ENCODE results near the gene FSTL4. TPM values are rescaled to one million over a fixed set of nuclear protein-coding genes. Genes with fewer than 3 reads are reported as not detected.

The FSTL4 gene
- total and polyA plus RNA-seq, 4 donors, result 0.02 to 0.18 TPM; not detected in 2

- DNase-seq (ENCODE audit: low spot score), result peak; percentile 1
- Histone ChIP-seq H3K9ac (ENCODE audit: low read depth in 1 of 2, low read length in 2 of 2) (no peak overlapping the region), H3K27me3 (ENCODE audit: control insufficient read depth in 4 of 4, insufficient read depth in 4 of 4, low read length in 3 of 4) (no peaks in the 10 kb centered on the region), H3K4me3 (ENCODE audit: low read depth in 1 of 3, low read length in 3 of 3) (no peak overlapping the region), H3K27ac (ENCODE audit: low read depth in 1 of 2, low read length in 2 of 2) (no peak overlapping the region), H3K4me1 (ENCODE audit: control insufficient read depth in 4 of 4, insufficient read depth in 4 of 4, low read length in 3 of 4) (peaks cover 0 to 13% (median 5%) of the 10 kb centered on the region in 4 donors), H3K9me3 (ENCODE audit: control insufficient read depth in 4 of 4, low read length in 3 of 4) (no peaks in the 10 kb centered on the region), H3K36me3 (ENCODE audit: control insufficient read depth in 4 of 4, insufficient read depth in 3 of 4, low read depth in 1 of 4, low read length in 3 of 4) (no peaks in the 10 kb centered on the region)
- 92% methylated on average over 5 of the region's 5 CpGs for WGBS
- no peak for TF ChIP-seq YY1 (IDR thresholded peaks at IDR 0.05)
- no peak for TF ChIP-seq FOXA1 (IDR thresholded peaks at IDR 0.05)
- no peak for TF ChIP-seq HNF4G (IDR thresholded peaks at IDR 0.05)
- no peak for TF ChIP-seq MAX (IDR thresholded peaks at IDR 0.05)
- no peak for TF ChIP-seq REST (IDR thresholded peaks at IDR 0.05)
- no peak for TF ChIP-seq TAF1 (conservative IDR thresholded peaks at IDR 0.05)
- no peak for TF ChIP-seq EGR1 (IDR thresholded peaks at IDR 0.05; ENCODE audit: low read depth in 2 of 2)
- no peak for TF ChIP-seq ATF3 (IDR thresholded peaks at IDR 0.05)
- no peak for TF ChIP-seq ZBTB33 (IDR thresholded peaks at IDR 0.05)
- no peak for TF ChIP-seq FOXA2 (IDR thresholded peaks at IDR 0.05)
- no peak for TF ChIP-seq NR2F2 (IDR thresholded peaks at IDR 0.05)
- no peak for TF ChIP-seq CTCF (IDR thresholded peaks at IDR 0.05; ENCODE audit: low read depth, low read length, missing input control)
Measured at GRCh38 chr5:133508331-133508730, 104.0 kb downstream of the FSTL4 start.

GRCh38 chr5:133506181-133506580, 106.2 kb downstream of the FSTL4 start:
- TF ChIP-seq JUND (IDR thresholded peaks at IDR 0.05) (no peak), HNF4G (IDR thresholded peaks at IDR 0.05) (no peak), RAD21 (IDR thresholded peaks at IDR 0.05) (no peak), REST (IDR thresholded peaks at IDR 0.05) (no peak), EGR1 (IDR thresholded peaks at IDR 0.05; ENCODE audit: low read depth in 2 of 2) (no peak), TAF1 (conservative IDR thresholded peaks at IDR 0.05) (no peak), FOXA2 (IDR thresholded peaks at IDR 0.05) (no peak), MAX (IDR thresholded peaks at IDR 0.05) (no peak), ZBTB33 (IDR thresholded peaks at IDR 0.05) (no peak), SP1 (IDR thresholded peaks at IDR 0.05) (no peak), NR2F2 (IDR thresholded peaks at IDR 0.05) (no peak)
- H3K9me3 ChIP-seq (ENCODE audit: control insufficient read depth in 4 of 4, low read length in 3 of 4), result no peaks in the 10 kb centered on the region
- 49% methylated on average over 5 of the region's 5 CpGs for WGBS
- peaks cover 0 to 13% (median 5%) of the 10 kb centered on the region in 4 donors for H3K4me1 ChIP-seq (ENCODE audit: control insufficient read depth in 4 of 4, insufficient read depth in 4 of 4, low read length in 3 of 4)
- no peaks in the 10 kb centered on the region for H3K36me3 ChIP-seq (ENCODE audit: control insufficient read depth in 4 of 4, insufficient read depth in 3 of 4, low read depth in 1 of 4, low read length in 3 of 4)
- DNase-seq (ENCODE audit: low spot score), result no peak
- H3K4me3 ChIP-seq (ENCODE audit: low read depth in 1 of 3, low read length in 3 of 3), result no peak overlapping the region
- H3K27me3 ChIP-seq (ENCODE audit: control insufficient read depth in 4 of 4, insufficient read depth in 4 of 4, low read length in 3 of 4), result no peaks in the 10 kb centered on the region
- H3K9ac ChIP-seq (ENCODE audit: low read depth in 1 of 2, low read length in 2 of 2), result no peak overlapping the region
- peak overlapping the region in 1 of 2 donors; percentile 63 for H3K27ac ChIP-seq (ENCODE audit: low read depth in 1 of 2, low read length in 2 of 2)

Measured in liver (tissue), 9 donors.